Neuron (in vitro differentiated cells): ENCODE results near the gene TCIRG1.

Experiments
- H2AFZ ChIP-seq: one replicate; pipeline ENCODE4 v1.6.1; 2013; ENCODE audit warnings: low read depth, mild to moderate bottlenecking, inconsistent platforms, low read length, moderate library complexity
- H3K27me3 ChIP-seq: one replicate; pipeline ENCODE4 v1.6.1; 2013; ENCODE audit warnings: low read length; ENCODE audit not compliant: insufficient read depth
- H3K36me3 ChIP-seq: one replicate; pipeline ENCODE4 v1.6.1; 2013; ENCODE audit warnings: low read length; ENCODE audit not compliant: insufficient read depth
- H3K4me1 ChIP-seq: one replicate; pipeline ENCODE4 v1.6.1; 2013; ENCODE audit warnings: low read length; ENCODE audit not compliant: insufficient read depth
- H3K4me3 ChIP-seq: 2 replicates; pipeline ENCODE4 v1.5.1; 2013; ENCODE audit warnings: mild to moderate bottlenecking, low read length, moderate library complexity
- H3K9me3 ChIP-seq: one replicate; pipeline ENCODE4 v1.6.1; 2013; ENCODE audit warnings: low read length

The TCIRG1 gene

GRCh38 chr11:68030318-68031143 is 8.3 kb upstream of the TCIRG1 start, which contains the start of gene NDUFS8:
NDUFS8 (plus strand) TSS chr11:68030681; CDS start chr11:68032152, 1,471 bp downstream.
- Histone ChIP-seq H3K9me3 (peaks cover 5% of the 10 kb centered on the region), H3K4me1 (peaks cover 14% of the 10 kb centered on the region), H2AFZ (no peak within 1 kb of the TSS), H3K27me3 (no peaks in the 10 kb centered on the region), H3K36me3 (peaks cover 20% of the 10 kb centered on the region), H3K4me3 (peak within 1 kb of the TSS; percentile 90)

DNA sequence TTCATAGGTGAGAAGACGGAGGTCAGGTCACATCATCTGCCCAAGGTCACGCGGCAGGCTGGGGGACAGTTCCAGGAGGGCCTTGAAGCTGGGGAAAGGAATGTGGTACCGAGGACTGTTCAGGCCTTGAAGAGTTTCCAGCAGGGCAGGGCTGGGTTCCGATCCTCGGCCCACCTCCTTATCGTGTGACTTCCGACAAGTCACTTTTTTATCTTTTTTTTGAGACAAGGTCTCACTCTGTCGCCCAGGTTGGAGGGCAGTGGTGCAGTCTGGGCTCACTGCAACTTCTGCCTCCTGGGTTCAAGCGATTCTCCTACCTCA is 7.7 kb upstream of the TCIRG1 start:
- Histone ChIP-seq H3K36me3 (peaks cover 21% of the 10 kb centered on the region), H2AFZ (no peak overlapping the region), H3K4me3 (peak overlapping the region; percentile 90), H3K9me3 (no peaks in the 10 kb centered on the region), H3K27me3 (no peaks in the 10 kb centered on the region), H3K4me1 (peaks cover 14% of the 10 kb centered on the region)

DNA sequence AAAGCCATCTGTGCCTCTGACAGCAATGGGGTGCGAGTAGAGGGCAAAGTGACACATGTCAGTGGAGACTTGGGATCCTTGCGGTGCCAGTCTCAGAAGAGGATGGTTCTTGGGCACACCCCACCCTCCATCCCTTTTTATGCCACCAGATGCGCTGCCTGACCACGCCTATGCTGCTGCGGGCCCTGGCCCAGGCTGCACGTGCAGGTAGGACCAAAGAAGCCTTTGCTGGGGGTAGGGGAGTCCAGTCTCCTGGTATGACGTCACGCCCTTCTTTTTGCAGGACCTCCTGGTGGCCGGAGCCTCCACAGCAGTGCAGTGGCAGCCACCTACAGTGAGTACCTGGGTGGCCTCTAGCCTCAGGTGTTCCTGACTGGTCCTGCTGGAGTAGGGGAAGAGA is 6.8 kb upstream of the TCIRG1 start:
- no peaks in the 10 kb centered on the region for H3K9me3 ChIP-seq
- no peak overlapping the region for H2AFZ ChIP-seq
- H3K4me3 ChIP-seq: peak overlapping the region; percentile 90
- H3K36me3 ChIP-seq: peaks cover 21% of the 10 kb centered on the region
- no peaks in the 10 kb centered on the region for H3K27me3 ChIP-seq
- H3K4me1 ChIP-seq: peaks cover 14% of the 10 kb centered on the region

- Histone ChIP-seq H3K4me3 (no peak overlapping the region), H3K27me3 (no peaks in the 10 kb centered on the region), H3K9me3 (no peaks in the 10 kb centered on the region), H3K4me1 (peaks cover 14% of the 10 kb centered on the region), H3K36me3 (peaks cover 21% of the 10 kb centered on the region), H2AFZ (no peak overlapping the region)
Observed at GRCh38 chr11:68032997-68033707, 5.7 kb upstream of the TCIRG1 start.

- no peaks in the 10 kb centered on the region for H3K9me3 ChIP-seq
- no peaks in the 10 kb centered on the region for H3K27me3 ChIP-seq
- H3K36me3 ChIP-seq: peaks cover 21% of the 10 kb centered on the region
- H2AFZ ChIP-seq: no peak overlapping the region
- no peak overlapping the region for H3K4me3 ChIP-seq
- H3K4me1 ChIP-seq: peaks cover 14% of the 10 kb centered on the region
Observed at GRCh38 chr11:68033708-68034045, 5.1 kb upstream of the TCIRG1 start.

DNA sequence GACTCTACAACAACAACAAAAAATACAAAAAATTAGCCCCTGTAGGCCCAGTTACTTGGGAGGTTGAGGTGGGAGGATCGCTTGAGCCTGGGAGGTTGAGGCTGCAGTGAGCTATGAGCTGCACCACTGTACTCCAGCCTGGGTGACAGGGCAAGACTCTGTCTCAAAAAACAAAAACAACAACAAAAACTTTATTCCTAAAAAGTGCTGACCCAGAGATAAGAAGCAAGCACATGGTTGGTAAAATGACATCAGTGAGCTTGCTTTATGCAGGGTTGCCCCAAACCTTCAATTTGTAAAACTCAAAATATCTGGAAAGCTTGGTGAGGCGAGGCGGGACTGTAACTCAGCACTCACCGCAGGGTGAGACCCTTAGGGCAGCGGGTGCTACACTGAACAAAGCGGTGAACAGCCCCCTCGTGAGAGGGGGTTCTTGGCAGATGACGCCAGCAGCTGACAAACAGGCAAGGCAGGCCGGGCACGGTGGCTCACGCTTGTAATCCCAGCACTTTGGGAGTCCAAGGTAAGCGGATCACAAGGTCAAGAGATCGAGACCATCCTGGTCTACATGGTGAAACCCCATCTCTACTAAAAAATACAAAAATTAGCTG is 3.5 kb upstream of the TCIRG1 start:
- no peak overlapping the region for H2AFZ ChIP-seq
- H3K4me3 ChIP-seq: no peak overlapping the region
- H3K4me1 ChIP-seq: peaks cover 15% of the 10 kb centered on the region
- peaks cover 21% of the 10 kb centered on the region for H3K36me3 ChIP-seq
- H3K9me3 ChIP-seq: no peaks in the 10 kb centered on the region
- no peaks in the 10 kb centered on the region for H3K27me3 ChIP-seq

- no peaks in the 10 kb centered on the region for H3K9me3 ChIP-seq
- H2AFZ ChIP-seq: no peak overlapping the region
- H3K27me3 ChIP-seq: no peaks in the 10 kb centered on the region
Observed at GRCh38 chr11:68036141-68036716, 2.6 kb upstream of the TCIRG1 start.

DNA sequence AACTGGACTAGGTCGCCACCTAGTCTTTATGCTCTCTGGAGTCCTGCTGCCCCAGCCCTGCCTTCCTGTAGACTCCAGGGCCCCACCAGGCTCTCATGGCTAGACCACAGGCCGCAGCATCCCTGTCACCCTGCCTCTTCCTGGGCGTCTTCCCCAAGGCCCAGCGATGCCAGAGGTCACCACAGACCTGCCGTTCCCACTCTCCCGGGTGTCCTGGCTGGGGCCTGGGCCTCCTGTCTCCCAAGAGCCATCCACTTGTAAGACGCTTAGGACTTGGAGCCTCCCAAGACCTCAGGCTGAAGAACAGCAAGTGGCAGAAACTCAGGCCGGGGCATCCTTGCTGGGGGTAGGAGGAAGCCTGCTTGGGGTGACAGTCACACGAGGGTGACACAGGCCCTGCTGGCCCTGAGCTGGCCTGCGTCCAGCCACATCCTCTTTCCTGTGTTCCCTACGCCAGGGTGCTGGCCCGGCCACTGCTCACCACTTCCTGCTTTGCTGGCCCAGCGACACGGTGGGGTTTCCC is 2.0 kb upstream of the TCIRG1 start:
- H3K4me1 ChIP-seq: peaks cover 10% of the 10 kb centered on the region
- H3K9me3 ChIP-seq: no peaks in the 10 kb centered on the region
- H3K4me3 ChIP-seq: no peak overlapping the region
- no peaks in the 10 kb centered on the region for H3K27me3 ChIP-seq
- no peak overlapping the region for H2AFZ ChIP-seq
- peaks cover 21% of the 10 kb centered on the region for H3K36me3 ChIP-seq

More at GRCh38 chr11:68036141-68036716, 2.6 kb upstream of the TCIRG1 start:
- Histone ChIP-seq H3K36me3 (peaks cover 21% of the 10 kb centered on the region), H3K4me1 (peaks cover 15% of the 10 kb centered on the region), H3K4me3 (no peak overlapping the region)

- Histone ChIP-seq H2AFZ (no peak overlapping the region), H3K9me3 (no peaks in the 10 kb centered on the region), H3K27me3 (no peaks in the 10 kb centered on the region), H3K4me3 (no peak overlapping the region), H3K4me1 (peaks cover 9% of the 10 kb centered on the region), H3K36me3 (peaks cover 21% of the 10 kb centered on the region)
Observed at GRCh38 chr11:68037411-68038225, 1.2 kb upstream of the TCIRG1 start.

DNA sequence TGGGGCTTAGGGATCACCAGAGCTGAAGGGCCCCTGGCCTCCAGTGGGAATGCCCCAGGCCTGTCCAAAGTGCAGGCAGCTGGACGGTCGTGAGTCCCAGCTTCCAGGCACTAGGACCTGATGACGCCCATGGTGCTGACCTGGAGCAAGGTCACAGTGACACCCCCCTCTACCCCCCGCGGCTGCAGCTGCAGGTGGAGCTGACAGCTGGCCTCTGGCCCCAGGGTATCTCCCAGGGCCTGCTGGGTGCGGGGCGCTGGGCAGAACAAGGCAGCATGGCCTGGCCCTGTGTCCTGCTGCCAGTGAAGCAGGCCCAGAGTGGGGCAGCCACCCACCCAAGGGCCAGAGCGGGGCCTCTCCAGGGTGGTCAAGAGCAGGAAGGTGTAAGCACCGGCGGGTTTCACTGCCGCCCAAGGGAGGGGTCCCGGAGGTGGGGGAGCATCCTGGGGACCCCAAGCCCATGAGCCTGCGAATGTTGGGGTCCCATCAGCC is 553 bp upstream of the TCIRG1 start:
- Histone ChIP-seq H3K4me3 (no peak overlapping the region), H3K36me3 (peaks cover 14% of the 10 kb centered on the region)

DNA sequence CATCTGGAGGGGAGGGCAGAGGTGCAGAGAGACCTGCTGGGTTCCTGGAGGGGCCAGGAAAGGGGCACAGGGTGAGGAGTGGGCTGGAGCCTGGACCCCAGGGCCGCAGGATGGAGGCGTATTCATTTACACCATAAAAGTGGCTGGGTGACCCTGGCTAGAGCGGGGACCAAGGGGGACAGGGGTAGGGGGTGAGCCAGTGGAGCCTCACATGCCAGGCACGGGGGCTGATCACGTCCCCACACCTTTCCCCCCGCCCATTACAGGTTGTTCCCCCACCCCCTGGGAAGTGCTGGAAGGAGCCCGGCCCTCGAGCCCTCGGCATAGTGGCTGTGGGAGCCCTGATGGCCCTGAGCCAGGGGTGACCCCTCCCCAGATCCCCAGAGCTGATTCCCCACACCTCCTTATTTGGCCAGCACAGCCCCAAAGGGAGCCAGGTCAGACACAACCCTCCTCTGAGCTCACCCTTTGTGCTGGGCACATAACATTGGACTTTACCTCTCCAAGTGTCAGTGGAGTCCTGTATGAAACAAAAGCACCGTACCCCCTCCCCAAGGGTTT is 781 bp downstream of the TCIRG1 start:
- peaks cover 4% of the 10 kb centered on the region for H3K36me3 ChIP-seq
- no peak overlapping the region for H3K4me3 ChIP-seq
- H3K27me3 ChIP-seq: no peaks in the 10 kb centered on the region
- H3K4me1 ChIP-seq: peaks cover 16% of the 10 kb centered on the region
- H2AFZ ChIP-seq: no peak overlapping the region
- no peaks in the 10 kb centered on the region for H3K9me3 ChIP-seq

More for the DNA sequence above, 553 bp upstream of the TCIRG1 start:
- H3K27me3 ChIP-seq: no peaks in the 10 kb centered on the region
- H3K9me3 ChIP-seq: no peaks in the 10 kb centered on the region
- H2AFZ ChIP-seq: no peak overlapping the region
- peaks cover 14% of the 10 kb centered on the region for H3K4me1 ChIP-seq
